Activated CD4-positive, alpha-beta T cell treated with anti-CD3 and anti-CD28 coated beads for 4 hours (primary cell): ENCODE data around the gene SLC38A1.
"Not testable (repeated sequence)": the region's sequence is repeated elsewhere in the genome, so short reads cannot be mapped to it uniquely, and the experiment has no call there.

ENCODE experiments used
- DNase-seq, 2 donors: peaks; one replicate each; pipeline ENCODE4 v3.0.0-alpha.2; 2020

SLC38A1 gene

GRCh38 chr12:46201284-46201789 lies 67.5 kb downstream of the SLC38A1 start:
- no peak for DNase-seq

DNA sequence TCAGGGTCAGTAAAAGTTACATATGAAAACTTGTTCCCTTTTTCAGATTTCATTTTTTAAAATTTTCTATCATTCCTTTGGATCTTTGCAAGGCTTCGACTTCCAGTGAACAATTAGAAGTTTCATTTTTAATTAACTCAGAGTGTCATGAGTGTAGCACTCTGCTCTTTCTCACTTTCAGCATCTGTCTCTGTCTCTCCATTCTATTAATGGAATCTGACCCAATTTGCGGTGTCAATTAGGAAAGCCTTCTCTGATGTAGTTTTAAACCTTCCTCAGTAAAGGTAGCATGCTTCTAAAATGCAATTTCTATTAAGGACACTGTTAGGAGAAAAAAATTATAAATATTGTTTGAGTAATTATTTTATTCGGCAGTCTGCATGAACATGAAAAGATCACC lies 68.3 kb downstream of the SLC38A1 start:
- DNase-seq, result no peak

DNA sequence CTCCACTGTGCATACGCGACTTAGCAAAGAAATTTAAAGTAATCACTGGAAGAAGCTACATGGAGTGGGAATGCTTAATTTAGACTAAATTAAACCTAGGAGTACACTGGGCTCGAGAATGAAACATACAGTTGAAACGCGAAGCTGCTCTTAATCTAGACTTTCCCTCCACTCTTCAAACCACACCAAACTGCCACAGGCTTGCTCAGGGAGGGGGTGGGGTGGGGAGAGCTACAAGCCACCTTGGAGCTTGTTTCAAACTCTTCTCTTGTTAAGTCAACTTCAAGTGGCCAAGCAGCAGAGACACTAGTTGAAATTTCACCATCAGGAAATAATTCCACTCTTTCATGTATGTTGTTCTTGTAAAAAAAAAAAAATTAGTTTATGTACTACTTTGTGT lies 69.9 kb downstream of the SLC38A1 start:
- DNase-seq, result no peak

DNA sequence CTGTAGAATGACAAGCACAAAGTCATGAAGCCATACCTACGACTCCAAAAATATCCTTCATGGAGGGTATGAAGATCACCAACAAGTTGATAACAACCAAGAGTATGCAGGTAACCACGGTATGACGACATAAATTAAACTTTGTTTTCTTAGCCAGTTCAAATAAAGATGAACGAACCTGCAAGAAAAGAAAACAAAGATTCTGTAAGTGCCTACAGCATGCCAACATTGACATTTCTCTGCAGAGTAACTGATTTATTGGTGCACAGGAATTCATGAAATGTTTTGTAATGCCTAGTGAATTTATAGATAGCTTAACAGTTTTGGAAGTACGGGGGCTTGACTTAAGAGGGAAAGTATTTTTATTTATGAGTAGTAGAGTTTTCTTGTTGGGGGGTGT lies 71.0 kb downstream of the SLC38A1 start:
- no peak for DNase-seq

DNA sequence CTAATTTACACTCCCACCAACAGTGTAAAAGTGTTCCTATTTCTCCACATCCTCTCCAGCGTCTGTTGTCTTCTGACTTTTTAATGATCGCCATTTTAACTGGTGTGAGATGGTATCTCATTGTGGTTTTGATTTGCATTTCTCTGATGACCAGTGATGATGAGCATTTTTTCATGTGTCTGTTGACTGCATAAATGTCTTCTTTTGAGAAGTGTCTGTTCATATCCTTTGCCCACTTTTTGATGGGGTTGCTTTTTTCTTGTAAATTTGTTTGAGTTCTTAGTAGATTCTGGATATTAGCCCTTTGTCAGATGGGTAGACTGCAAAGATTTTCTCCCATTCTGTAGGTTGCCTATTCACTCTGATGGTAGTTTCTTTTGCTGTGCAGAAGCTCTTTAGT lies 78.3 kb downstream of the SLC38A1 start:
- not testable (repeated sequence) for DNase-seq

DNA sequence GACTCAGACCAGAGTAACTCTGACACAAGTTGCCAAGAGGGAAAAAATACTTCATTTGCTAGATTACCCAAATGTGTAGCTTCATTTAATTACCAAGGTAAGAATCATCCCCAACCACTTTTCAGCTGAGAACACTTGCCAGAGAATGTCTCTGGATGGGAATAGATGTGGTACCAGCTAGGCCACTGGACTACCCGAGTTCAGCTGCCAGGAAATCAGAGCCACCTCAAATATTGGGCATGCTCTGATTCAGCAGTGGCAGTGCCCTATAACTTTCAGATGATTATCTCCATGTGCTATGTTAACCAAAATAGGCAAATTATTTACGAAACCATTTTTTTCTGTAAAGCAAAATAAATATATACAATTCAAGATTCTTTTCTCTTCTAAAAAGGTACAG lies 80.7 kb downstream of the SLC38A1 start:
- DNase-seq, result no peak

- DNase-seq, result no peak
Measured at GRCh38 chr12:46187023-46187422, 81.8 kb downstream of the SLC38A1 start.

DNA sequence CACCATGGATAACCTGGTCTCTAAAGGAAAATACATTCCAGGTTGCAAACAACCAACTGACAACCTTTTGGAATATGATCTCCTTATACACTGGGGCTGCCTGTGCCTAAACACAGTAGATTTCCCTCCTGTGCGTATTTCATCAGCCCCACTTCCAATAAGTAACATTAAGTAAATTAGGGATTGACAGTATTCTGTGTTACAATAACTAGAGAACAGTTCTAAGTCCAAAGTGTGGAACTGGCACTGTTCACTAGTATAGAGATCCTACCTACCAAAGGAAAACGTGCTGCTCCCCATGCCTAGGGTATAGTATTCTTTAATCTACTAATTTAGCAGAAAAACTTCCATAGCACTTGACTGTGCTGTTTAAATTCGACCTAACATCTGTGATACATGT lies 82.8 kb downstream of the SLC38A1 start:
- no peak for DNase-seq

GRCh38 chr12:46185686-46186085 lies 83.2 kb downstream of the SLC38A1 start:
- no peak for DNase-seq

DNA sequence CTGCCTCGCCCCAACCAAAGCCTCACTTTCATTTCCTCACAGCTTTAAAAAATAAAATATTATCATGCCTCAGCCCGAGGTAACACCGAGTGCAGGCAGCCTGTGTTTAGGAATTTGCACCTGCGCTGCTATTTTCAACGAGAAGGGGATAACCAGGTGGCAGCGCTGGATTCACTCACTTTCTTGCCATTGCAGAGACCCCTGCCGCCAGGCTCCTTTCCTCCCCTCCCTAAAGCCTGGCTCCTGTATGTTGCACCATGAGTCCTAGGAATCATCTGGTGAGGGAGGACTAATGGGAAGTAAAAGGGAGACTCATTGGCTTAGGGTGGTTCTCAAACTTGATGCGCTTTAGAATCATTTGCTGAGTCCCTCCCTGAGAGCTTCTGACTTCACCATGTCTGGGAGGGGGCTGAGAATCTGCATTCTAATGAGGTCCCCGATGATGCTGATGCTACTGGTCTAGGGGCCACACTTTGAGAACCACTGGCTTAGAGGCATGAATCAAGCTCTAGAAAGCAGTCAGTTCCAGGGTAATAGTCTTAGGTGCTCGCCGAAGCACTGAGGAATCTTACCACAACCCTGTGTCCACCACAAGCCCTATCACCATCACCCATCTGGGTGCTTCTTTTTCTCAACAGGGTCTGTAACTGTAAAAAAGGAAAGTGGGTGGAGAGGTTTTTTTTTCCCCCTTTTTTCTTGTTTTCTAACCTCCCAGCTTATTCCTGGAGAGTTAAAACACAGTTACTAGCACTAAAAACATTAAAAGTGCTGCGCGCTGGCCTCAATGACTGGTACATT lies 83.8 kb downstream of the SLC38A1 start:
- no peak for DNase-seq

DNA sequence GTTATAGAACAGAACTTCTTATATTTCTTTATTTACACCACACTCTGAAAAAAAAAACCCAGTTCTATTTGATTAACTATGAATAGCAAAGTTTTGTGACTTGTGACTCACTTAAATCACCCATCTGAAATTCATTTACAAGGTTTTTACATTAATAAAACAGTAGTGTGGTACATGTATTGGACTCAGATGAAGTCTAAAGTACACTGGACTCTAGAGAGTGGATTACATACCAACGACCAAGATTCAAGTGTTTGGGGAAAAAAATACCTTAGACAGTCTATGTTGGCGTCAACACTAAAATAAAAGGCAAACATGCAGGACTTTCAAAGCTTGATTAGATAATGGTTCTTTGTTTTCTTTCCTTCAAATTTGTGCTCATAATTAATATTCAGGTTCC lies 85.7 kb downstream of the SLC38A1 start:
- no peak for DNase-seq

DNA sequence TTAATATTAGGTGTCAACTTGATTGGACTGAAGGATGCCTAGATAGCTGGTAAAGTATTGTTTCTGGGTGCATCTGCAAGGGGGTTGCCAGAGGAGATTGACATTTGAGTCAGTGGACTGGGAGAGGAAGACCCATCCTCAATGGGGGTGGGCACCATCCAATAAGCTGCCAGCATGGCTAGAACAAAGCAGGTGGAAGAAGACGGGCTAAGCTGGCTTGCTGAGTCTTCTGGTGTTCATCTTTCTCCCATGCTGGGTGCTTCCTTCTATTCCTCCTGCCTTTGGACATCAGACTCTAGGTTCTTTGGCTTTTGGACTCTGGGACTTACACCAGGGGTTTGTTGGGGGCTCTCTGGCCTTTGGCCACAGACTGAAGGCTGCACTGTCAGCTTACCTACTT lies 87.4 kb downstream of the SLC38A1 start:
- no peak for DNase-seq

- DNase-seq, result no peak
Measured at GRCh38 chr12:46179693-46180452, 89.0 kb downstream of the SLC38A1 start.

DNA sequence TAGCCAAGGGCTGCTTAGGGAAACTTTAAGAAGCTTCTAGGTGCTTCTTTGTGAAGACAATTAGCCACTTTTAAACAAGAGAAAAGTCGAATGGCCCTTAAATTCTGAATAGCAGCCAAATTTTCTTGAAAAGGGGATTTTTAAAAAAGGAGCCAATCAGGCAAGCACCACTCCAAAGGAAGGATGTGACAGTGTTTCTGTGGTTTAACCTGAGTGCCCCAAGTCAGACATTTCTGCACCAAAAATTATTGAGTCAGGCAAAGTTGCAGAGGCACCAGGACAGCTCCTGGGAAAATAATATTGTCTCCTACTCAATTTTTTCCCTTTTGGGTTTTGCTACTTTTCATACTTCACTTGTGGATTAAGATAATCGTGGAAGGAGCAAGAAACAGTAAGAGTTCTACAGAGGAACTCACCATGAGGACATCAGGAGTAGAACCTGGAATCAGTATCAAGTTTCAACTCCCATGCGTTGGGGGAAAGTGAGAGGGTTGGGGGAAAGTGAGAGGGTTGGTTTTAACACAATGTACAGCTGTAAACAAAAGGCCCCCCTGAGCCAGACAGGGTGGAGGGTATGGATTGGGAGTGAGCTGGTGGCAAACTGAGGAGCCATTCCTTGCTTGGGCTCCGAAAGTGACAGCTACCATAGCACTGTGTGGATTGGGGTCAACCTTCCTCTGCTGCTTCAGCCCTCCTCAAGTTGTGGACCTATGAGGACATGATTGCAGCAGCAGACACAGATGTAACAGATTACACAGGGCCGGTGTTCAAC lies 90.8 kb downstream of the SLC38A1 start:
- no peak for DNase-seq

- no peak for DNase-seq
Measured at GRCh38 chr12:46177025-46177424, 91.8 kb downstream of the SLC38A1 start.

DNA sequence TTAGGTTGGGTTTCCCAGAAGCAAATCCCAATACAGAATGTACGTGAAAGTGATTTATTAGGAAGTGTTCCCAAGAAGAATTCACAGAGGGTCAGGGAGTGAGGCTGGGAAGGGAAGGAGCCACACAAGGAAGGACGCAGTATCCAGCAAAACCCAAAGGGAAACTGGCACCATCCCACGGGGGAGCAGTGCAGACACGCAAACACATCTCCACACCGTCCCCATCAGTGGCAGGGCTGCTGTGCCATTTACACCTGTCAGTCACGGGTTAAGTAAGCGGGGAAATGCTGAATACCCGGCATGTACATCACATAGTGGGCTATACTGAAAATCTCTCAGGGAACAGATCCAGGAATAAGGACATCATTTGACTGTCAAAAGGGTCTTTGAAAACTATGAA lies 93.9 kb downstream of the SLC38A1 start:
- no peak for DNase-seq

DNA sequence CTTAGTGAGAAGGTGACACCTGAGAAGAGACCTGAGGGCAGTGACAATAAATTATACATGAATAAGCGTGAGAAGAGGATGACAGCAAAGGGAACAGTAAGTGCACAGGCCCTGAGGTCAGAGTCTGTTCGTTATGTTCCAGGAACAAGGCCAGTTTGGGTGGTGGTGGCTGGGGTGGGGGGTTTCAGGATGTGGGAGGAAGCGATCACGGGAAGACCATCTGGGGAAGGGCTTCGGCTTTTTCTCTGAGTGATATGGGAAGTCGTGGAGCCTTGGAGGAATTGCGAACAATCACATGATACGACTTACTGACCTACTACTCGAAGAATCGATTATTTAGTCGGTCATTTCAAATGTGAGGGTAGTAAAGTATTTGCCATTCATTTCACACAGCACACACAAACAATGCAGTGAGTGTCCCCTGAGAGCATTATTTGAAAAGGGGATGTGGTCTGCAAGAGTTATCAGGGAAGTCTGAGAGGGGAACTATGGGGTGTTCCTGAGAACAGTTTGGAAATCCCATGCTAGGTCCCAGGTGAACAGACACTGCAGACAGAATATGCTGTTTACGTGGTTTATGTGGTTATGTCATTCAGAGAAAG lies 94.7 kb downstream of the SLC38A1 start:
- DNase-seq, result no peak

DNA sequence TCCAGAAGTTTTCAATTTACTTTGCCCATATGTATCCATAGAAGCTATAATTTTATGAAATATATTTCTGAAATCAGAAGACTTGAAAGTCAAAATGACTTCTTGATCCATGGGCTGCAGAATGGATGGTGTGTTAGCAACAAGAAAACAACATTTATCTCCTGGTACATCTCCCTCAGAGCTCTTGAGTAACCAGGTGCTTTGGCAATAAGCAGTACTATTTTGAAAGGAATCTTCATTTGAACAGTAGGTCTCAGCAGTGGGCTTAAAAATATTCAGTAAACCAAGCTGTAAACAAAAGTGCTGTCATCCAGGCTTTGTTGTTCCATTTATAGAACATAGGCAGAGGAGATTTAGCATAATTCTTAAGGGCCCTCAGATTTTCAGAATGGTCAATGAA lies 100.4 kb downstream of the SLC38A1 start:
- DNase-seq, result no peak

DNA sequence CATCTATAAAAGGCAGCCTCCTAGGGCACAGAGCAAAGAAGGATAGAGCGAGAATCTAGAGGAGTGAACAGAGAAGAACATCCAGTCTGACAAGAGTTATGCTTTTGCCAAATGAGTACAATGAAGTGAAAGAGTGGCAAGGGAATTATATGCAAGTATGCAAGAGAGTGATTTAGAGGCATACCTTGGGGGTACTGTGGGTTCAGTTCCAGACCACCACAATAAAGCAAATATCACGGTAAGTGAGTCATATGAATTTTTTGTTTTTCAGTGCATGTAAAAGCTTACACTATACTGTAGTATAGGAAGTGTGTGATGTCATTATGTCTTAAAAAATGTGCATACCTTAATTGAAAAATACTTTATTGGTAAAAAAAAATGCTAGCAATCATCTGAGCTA lies 101.4 kb downstream of the SLC38A1 start:
- DNase-seq, result no peak

GRCh38 chr12:46165191-46165590 lies 103.7 kb downstream of the SLC38A1 start:
- DNase-seq, result no peak

DNA sequence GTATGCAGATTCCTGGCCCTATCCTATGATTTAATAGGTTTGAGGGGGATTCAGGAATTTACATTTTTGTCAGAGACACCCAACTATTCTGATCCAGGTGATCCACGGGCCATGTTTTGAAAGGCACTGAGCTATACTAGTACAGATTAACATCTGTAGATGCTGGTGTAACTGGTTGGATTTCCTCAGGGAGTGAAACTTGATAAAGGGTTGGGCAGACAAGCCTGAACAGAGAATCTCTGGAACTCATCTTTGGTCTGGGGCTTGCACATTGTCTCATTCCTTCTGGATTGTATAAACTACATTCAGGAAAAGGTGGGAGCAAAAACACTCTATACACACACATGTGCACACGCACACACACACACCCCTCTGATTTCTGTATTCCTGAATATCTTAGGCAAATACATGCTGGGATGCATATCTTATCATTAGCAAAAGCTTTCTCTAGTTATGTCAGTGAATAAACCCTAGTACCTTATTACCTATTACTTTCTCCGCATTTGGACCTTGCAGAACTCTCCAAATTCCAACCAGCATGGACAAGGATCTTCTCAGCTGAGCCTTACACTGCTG lies 104.6 kb downstream of the SLC38A1 start:
- DNase-seq, result no peak

DNA sequence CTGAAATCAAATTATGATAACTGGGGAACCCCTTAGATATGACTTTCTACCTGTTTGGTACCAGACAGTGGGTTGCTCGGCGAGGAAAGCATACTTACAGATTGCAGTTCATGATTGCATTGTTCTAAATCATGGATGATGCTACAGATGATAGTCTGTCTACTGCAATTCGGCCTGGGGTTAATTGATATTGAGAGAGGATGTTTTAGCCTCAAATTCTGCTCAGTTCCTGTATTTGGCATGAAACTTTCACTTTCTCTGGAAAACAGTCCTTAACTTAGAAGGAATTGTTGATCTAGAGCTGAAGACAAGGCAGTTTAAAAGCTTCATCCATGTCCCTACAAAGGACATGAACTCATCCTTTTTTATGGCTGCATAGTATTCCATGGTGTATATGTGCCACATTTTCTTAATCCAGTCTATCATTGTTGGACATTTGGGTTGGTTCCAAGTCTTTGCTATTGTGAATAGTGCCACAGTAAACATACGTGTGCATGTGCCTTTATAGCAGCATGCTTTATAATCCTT lies 106.2 kb downstream of the SLC38A1 start:
- not testable (repeated sequence) for DNase-seq
